HepG2 (cell line): ENCODE results near the gene FETUB. TPM values are rescaled to one million over a fixed set of nuclear protein-coding genes. Genes with fewer than 3 reads are reported as not detected.

ENCODE experiments used
- CREB1 ChIP-seq, 2 experiments: fragments of 450-650 bp in 1 of 2; IDR thresholded peaks; 2 replicates each; pipeline ENCODE4 v1.6.1; 2016 to 2017; ENCODE audit warnings: control low read depth in 1 of 2, mild to moderate bottlenecking in 1 of 2, missing compliant biosample characterization in 1 of 2, missing genetic modification characterization in 1 of 2
- GATAD1 ChIP-seq: IDR thresholded peaks from 2 replicates; pipeline ENCODE4 v1.6.1; 2016; ENCODE audit warnings: missing genetic modification reagents, missing compliant biosample characterization
- HNF4G ChIP-seq, 2 experiments: sonication (generic) in 1 of 2; formaldehyde crosslinking in 1 of 2; IDR thresholded peaks; 2 replicates each; pipeline versions ENCODE4 v1.4.0 to v1.6.1; 2011 to 2020; ENCODE audit warnings: borderline replicate concordance in 2 of 2, low read depth in 2 of 2, mild to moderate bottlenecking in 2 of 2, low read length in 1 of 2, missing genetic modification reagents in 1 of 2, moderate library complexity in 1 of 2
- ISL2 ChIP-seq: sonication (generic); formaldehyde crosslinking; IDR thresholded peaks from 2 replicates; pipeline ENCODE4 v1.5.0; 2020; ENCODE audit warnings: missing genetic modification reagents
- NR2F1 ChIP-seq, 2 experiments: fragments of 450-650 bp in 1 of 2; formaldehyde crosslinking in 1 of 2; IDR thresholded peaks; 2 replicates each; pipeline versions ENCODE4 v1.5.0 to v1.6.1; 2016 to 2020; ENCODE audit warnings: mild to moderate bottlenecking in 1 of 2, missing compliant biosample characterization in 1 of 2, missing genetic modification reagents in 1 of 2, moderate library complexity in 1 of 2
- SATB2 ChIP-seq: sonication (generic); formaldehyde crosslinking; IDR thresholded peaks from 2 replicates; pipeline ENCODE4 v1.5.0; 2020; ENCODE audit warnings: missing genetic modification reagents
- SMARCE1 ChIP-seq: fragments of 450-650 bp; IDR thresholded peaks from 2 replicates; pipeline ENCODE4 v1.6.1; 2017; ENCODE audit warnings: borderline replicate concordance
- XBP1 ChIP-seq: sonication (generic); formaldehyde crosslinking; IDR thresholded peaks from 2 replicates; pipeline ENCODE4 v1.5.0; 2020; ENCODE audit warnings: missing genetic modification reagents
- ZNF12 ChIP-seq: sonication (generic); formaldehyde crosslinking; IDR thresholded peaks from 2 replicates; pipeline ENCODE4 v1.5.0; 2020; ENCODE audit warnings: missing genetic modification reagents
- ZNF17 ChIP-seq: sonication (generic); formaldehyde crosslinking; IDR thresholded peaks from 2 replicates; pipeline ENCODE4 v1.5.0; 2020; ENCODE audit warnings: mild to moderate bottlenecking, missing genetic modification reagents
- ZNF556 ChIP-seq: sonication (generic); formaldehyde crosslinking; IDR thresholded peaks from 2 replicates; pipeline ENCODE4 v1.4.0; 2020; ENCODE audit warnings: mild to moderate bottlenecking, missing genetic modification reagents, borderline replicate concordance
- polyA plus RNA-seq, 8 experiments: library from polyadenylated mRNA; depleted of rRNA in 3 of 8; stranded (reverse) in 7 of 8; unstranded in 1 of 8; fragments of >200 nt; fragmentation: Illumina TruSeq in 4 of 8; extraction: Trizol in 4 of 8; gene quantifications; 2 replicates each; pipeline versions ENCODE4 v1.2.1 to v1.2.3, GENCODE V29; 2011 to 2016; ENCODE audit warnings: low read depth in 4 of 8, missing spikeins in 1 of 8, mixed read lengths in 1 of 8; ENCODE audit not compliant: insufficient read depth in 1 of 8
- total RNA-seq, 5 experiments: library from RNA; depleted of rRNA; stranded (reverse); fragments of >200 nt; fragmentation: Illumina TruSeq; extraction: Trizol; gene quantifications; 2 replicates each; pipeline ENCODE4 v1.2.3, GENCODE V29; 2016; ENCODE audit warnings: low read depth in 1 of 5
- TF ChIP-seq, protein P1 (sequence below): sonication (generic); formaldehyde crosslinking; IDR thresholded peaks from 2 replicates; pipeline ENCODE4 v1.9.0; 2022; ENCODE audit warnings: missing genetic modification reagents, mild to moderate bottlenecking, borderline replicate concordance
- TF ChIP-seq, protein P2 (sequence below): sonication (generic); formaldehyde crosslinking; IDR thresholded peaks from 2 replicates; pipeline ENCODE4 v1.4.0; 2020; ENCODE audit warnings: low read depth, missing genetic modification reagents
- TF ChIP-seq, protein P3 (sequence below): sonication (generic); formaldehyde crosslinking; IDR thresholded peaks from 2 replicates; pipeline ENCODE4 v1.8.1; 2023; ENCODE audit warnings: mild to moderate bottlenecking, missing genetic modification reagents
- TF ChIP-seq, protein P4 (sequence below): sonication (generic); formaldehyde crosslinking; IDR thresholded peaks from 2 replicates; pipeline ENCODE4 v1.8.1; 2023; ENCODE audit warnings: mild to moderate bottlenecking, missing genetic modification reagents
- TF ChIP-seq, protein P5 (sequence below): IDR thresholded peaks from 2 replicates; pipeline ENCODE4 v1.6.1; 2016

Gene FETUB
- total and polyA plus RNA-seq, 2 of the 13 experiments (the other 11 are each of a cell fraction or from before 2014, with no cell fraction given): 2.1 to 4.4 TPM

DNA sequence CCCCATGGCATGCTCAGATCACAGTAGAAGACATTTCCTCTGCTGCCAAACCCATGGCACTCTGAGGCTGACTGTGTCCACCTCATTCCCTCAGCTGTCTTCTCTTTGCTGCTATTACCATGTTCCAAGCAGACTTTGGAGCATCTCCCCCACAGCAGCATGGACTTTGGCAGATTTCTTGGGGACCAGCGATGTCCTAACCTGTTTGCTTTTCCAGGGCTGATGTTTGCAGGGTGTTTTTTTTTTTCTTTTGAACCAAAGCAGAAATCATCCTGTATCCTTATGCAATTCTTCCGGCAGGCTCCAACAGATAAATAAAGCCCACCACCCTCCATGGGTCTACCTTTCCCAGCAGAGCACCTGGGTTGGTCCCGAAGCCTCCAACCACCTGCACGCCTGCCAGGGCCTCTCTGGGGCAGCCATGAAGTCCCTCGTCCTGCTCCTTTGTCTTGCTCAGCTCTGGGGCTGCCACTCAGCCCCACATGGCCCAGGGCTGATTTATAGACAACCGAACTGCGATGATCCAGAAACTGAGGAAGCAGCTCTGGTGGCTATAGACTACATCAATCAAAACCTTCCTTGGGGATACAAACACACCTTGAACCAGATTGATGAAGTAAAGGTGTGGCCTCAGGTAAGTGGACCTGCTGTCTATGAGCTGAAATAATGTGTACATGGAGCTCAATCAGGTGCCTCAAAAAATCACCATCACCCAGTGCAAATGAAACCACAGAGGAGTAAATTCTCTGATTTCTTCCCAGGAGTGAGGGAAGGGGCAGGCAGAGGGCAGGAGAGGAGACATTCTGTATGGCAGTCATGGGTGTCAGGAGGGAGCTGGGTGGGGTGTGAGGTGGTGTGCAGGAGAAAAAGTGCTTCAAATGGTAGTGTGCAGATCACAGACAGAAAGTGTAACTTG, 27.2 kb upstream of the FETUB start, which contains the start of gene AHSG (continued):
- TF ChIP-seq, protein P1, sequence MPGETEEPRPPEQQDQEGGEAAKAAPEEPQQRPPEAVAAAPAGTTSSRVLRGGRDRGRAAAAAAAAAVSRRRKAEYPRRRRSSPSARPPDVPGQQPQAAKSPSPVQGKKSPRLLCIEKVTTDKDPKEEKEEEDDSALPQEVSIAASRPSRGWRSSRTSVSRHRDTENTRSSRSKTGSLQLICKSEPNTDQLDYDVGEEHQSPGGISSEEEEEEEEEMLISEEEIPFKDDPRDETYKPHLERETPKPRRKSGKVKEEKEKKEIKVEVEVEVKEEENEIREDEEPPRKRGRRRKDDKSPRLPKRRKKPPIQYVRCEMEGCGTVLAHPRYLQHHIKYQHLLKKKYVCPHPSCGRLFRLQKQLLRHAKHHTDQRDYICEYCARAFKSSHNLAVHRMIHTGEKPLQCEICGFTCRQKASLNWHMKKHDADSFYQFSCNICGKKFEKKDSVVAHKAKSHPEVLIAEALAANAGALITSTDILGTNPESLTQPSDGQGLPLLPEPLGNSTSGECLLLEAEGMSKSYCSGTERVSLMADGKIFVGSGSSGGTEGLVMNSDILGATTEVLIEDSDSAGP (CRISPR knock-in tag): peak; percentile 85
- peak; percentile 23; the same call in 1 of the 2 replicates for TF ChIP-seq ZNF17 (CRISPR knock-in tag)
- TF ChIP-seq, protein P2, sequence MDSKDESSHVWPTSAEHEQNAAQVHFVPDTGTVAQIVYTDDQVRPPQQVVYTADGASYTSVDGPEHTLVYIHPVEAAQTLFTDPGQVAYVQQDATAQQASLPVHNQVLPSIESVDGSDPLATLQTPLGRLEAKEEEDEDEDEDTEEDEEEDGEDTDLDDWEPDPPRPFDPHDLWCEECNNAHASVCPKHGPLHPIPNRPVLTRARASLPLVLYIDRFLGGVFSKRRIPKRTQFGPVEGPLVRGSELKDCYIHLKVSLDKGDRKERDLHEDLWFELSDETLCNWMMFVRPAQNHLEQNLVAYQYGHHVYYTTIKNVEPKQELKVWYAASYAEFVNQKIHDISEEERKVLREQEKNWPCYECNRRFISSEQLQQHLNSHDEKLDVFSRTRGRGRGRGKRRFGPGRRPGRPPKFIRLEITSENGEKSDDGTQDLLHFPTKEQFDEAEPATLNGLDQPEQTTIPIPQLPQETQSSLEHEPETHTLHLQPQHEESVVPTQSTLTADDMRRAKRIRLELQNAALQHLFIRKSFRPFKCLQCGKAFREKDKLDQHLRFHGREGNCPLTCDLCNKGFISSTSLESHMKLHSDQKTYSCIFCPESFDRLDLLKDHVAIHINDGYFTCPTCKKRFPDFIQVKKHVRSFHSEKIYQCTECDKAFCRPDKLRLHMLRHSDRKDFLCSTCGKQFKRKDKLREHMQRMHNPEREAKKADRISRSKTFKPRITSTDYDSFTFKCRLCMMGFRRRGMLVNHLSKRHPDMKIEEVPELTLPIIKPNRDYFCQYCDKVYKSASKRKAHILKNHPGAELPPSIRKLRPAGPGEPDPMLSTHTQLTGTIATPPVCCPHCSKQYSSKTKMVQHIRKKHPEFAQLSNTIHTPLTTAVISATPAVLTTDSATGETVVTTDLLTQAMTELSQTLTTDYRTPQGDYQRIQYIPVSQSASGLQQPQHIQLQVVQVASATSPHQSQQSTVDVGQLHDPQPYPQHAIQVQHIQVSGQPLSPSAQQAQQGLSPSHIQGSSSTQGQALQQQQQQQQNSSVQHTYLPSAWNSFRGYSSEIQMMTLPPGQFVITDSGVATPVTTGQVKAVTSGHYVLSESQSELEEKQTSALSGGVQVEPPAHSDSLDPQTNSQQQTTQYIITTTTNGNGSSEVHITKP (CRISPR knock-in tag): 0 out of 2 replicates have a peak, but pooled peaks have one; percentile 50
- peak; percentile 91 for TF ChIP-seq SATB2 (CRISPR knock-in tag)
- TF ChIP-seq GATAD1: peak; percentile 60
- no peak for TF ChIP-seq CREB1 (IDR thresholded peaks at IDR 0.05)
- peak; percentile 82 for TF ChIP-seq CREB1 (CRISPR knock-in tag; IDR thresholded peaks at IDR 0.05)
- TF ChIP-seq ISL2 (CRISPR knock-in tag): peak; percentile 97
- TF ChIP-seq, protein P3, sequence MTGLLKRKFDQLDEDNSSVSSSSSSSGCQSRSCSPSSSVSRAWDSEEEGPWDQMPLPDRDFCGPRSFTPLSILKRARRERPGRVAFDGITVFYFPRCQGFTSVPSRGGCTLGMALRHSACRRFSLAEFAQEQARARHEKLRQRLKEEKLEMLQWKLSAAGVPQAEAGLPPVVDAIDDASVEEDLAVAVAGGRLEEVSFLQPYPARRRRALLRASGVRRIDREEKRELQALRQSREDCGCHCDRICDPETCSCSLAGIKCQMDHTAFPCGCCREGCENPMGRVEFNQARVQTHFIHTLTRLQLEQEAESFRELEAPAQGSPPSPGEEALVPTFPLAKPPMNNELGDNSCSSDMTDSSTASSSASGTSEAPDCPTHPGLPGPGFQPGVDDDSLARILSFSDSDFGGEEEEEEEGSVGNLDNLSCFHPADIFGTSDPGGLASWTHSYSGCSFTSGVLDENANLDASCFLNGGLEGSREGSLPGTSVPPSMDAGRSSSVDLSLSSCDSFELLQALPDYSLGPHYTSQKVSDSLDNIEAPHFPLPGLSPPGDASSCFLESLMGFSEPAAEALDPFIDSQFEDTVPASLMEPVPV (CRISPR knock-in tag): 0 out of 2 replicates have a peak, but pooled peaks have one; percentile 36
- peak; percentile 28 for TF ChIP-seq ZNF556 (CRISPR knock-in tag)
- TF ChIP-seq, protein P4, sequence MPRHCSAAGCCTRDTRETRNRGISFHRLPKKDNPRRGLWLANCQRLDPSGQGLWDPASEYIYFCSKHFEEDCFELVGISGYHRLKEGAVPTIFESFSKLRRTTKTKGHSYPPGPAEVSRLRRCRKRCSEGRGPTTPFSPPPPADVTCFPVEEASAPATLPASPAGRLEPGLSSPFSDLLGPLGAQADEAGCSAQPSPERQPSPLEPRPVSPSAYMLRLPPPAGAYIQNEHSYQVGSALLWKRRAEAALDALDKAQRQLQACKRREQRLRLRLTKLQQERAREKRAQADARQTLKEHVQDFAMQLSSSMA: peak; percentile 34
- TF ChIP-seq, protein P5, sequence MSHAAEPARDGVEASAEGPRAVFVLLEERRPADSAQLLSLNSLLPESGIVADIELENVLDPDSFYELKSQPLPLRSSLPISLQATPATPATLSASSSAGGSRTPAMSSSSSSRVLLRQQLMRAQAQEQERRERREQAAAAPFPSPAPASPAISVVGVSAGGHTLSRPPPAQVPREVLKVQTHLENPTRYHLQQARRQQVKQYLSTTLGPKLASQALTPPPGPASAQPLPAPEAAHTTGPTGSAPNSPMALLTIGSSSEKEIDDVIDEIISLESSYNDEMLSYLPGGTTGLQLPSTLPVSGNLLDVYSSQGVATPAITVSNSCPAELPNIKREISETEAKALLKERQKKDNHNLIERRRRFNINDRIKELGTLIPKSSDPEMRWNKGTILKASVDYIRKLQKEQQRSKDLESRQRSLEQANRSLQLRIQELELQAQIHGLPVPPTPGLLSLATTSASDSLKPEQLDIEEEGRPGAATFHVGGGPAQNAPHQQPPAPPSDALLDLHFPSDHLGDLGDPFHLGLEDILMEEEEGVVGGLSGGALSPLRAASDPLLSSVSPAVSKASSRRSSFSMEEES: peak; percentile 86
- peak; percentile 95 for TF ChIP-seq XBP1 (CRISPR knock-in tag)
- TF ChIP-seq NR2F1 (CRISPR knock-in tag; IDR thresholded peaks at IDR 0.05): no peak
- TF ChIP-seq SMARCE1: no peak
- peak; percentile 100 for TF ChIP-seq HNF4G (IDR thresholded peaks at IDR 0.05; ENCODE audit: borderline replicate concordance, low read depth, low read length)
- TF ChIP-seq HNF4G (CRISPR knock-in tag; IDR thresholded peaks at IDR 0.05; ENCODE audit: borderline replicate concordance, low read depth): peak; percentile 98
- TF ChIP-seq ZNF12: peak; percentile 58; the same call in 1 of the 2 replicates
